H1 (cell line): ENCODE measurements around the gene RHD.

Experiments
- CHD2 ChIP-seq: IDR thresholded peaks from 2 replicates; pipeline ENCODE4 v1.6.1; 2012; ENCODE audit warnings: low read length, improper control_type of control experiment
- CTCF ChIP-seq, 3 experiments: IDR thresholded peaks; 1 replicate in 2 of 3; 2 replicates in 1 of 3; pipeline versions ENCODE4 v1.5.1 to v1.6.1; 2011; ENCODE audit warnings: low read length in 3 of 3, mild to moderate bottlenecking in 3 of 3, inconsistent platforms in 2 of 3, low read depth in 1 of 3, moderate library complexity in 1 of 3; ENCODE audit not compliant: insufficient read depth in 1 of 3; ENCODE audit errors: control extremely low read depth in 1 of 3
- EP300 ChIP-seq, 2 experiments: IDR thresholded peaks; 1 replicate in 1 of 2; 2 replicates in 1 of 2; pipeline ENCODE4 v1.6.1; 2011 to 2012; ENCODE audit warnings: low read depth in 2 of 2, low read length in 2 of 2, mild to moderate bottlenecking in 2 of 2, borderline replicate concordance in 1 of 2, inconsistent platforms in 1 of 2, moderate library complexity in 1 of 2
- POLR2A ChIP-seq, 2 experiments: IDR thresholded peaks; 1 replicate in 1 of 2; 2 replicates in 1 of 2; pipeline ENCODE4 v1.6.1; 2011; ENCODE audit warnings: low read depth in 2 of 2, low read length in 2 of 2, mild to moderate bottlenecking in 2 of 2; ENCODE audit errors: control extremely low read depth in 1 of 2
- RAD21 ChIP-seq, 2 experiments: IDR thresholded peaks in 1 of 2; conservative IDR thresholded peaks in 1 of 2; 2 replicates each; pipeline ENCODE4 v1.6.1; 2011; ENCODE audit warnings: low read depth in 2 of 2, low read length in 2 of 2, improper control_type of control experiment in 1 of 2, inconsistent platforms in 1 of 2, mild to moderate bottlenecking in 1 of 2, moderate library complexity in 1 of 2
- TF ChIP-seq, protein P1 (sequence below): fragments of 300-600 bp; sonication (generic); IDR thresholded peaks from 2 replicates; pipeline ENCODE4 v1.7.1; 2012; ENCODE audit warnings: low read length, moderate library complexity, mild to moderate bottlenecking, inconsistent platforms; ENCODE audit not compliant: insufficient replicate concordance

DNA sequence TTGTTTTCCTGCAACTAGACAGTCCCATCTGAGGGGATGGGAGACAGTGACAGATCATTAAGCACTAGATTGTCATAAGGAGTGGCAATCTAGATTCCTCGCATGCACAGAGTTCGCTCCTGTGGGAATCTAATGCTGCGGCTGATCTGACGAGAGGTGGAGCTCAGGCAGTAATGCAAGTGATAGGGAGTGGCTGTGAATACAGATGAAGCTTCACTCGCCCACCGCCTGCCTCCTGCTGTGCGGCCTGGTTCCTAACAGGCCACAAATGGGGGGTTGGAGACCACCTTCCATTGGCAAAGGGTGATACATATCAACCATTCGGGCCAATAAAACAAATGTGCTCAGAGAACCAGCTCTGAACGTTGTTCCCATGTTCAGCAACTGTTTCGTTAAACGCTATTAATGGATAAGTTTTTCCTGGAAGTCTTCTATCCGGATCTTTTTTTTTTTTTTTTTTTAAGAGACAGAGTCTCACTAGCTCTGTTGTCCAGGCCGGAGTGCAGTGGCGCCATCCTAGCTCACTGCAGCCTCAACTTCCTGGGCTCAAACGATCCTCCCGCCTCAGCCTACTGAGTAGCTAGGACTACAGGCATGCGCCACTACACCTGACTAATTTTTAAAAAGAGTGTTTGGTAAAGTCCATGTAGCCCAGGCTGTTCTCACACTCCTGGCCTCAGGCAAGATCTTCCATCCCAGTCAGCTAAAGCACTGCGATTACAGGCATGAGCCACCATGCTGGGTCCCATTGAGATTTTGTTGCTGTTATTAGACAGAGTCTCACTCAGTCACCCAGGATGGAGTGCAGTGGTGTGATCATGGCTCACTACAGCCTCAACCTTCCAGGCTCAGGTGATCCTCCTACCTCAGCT is 16.4 kb upstream of the RHD start:
- TF ChIP-seq POLR2A (IDR thresholded peaks at IDR 0.05; ENCODE audit: control extremely low read depth in 1 of 2, low read depth in 2 of 2, low read length in 2 of 2), result no peak
- TF ChIP-seq EP300 (IDR thresholded peaks at IDR 0.05; ENCODE audit: borderline replicate concordance in 1 of 2, low read depth in 2 of 2, low read length in 2 of 2), result no peak
- no peak for TF ChIP-seq CTCF (IDR thresholded peaks at IDR 0.05; ENCODE audit: control extremely low read depth in 1 of 3, insufficient read depth in 1 of 3, low read depth in 1 of 3, low read length in 3 of 3)
- TF ChIP-seq, protein P1, sequence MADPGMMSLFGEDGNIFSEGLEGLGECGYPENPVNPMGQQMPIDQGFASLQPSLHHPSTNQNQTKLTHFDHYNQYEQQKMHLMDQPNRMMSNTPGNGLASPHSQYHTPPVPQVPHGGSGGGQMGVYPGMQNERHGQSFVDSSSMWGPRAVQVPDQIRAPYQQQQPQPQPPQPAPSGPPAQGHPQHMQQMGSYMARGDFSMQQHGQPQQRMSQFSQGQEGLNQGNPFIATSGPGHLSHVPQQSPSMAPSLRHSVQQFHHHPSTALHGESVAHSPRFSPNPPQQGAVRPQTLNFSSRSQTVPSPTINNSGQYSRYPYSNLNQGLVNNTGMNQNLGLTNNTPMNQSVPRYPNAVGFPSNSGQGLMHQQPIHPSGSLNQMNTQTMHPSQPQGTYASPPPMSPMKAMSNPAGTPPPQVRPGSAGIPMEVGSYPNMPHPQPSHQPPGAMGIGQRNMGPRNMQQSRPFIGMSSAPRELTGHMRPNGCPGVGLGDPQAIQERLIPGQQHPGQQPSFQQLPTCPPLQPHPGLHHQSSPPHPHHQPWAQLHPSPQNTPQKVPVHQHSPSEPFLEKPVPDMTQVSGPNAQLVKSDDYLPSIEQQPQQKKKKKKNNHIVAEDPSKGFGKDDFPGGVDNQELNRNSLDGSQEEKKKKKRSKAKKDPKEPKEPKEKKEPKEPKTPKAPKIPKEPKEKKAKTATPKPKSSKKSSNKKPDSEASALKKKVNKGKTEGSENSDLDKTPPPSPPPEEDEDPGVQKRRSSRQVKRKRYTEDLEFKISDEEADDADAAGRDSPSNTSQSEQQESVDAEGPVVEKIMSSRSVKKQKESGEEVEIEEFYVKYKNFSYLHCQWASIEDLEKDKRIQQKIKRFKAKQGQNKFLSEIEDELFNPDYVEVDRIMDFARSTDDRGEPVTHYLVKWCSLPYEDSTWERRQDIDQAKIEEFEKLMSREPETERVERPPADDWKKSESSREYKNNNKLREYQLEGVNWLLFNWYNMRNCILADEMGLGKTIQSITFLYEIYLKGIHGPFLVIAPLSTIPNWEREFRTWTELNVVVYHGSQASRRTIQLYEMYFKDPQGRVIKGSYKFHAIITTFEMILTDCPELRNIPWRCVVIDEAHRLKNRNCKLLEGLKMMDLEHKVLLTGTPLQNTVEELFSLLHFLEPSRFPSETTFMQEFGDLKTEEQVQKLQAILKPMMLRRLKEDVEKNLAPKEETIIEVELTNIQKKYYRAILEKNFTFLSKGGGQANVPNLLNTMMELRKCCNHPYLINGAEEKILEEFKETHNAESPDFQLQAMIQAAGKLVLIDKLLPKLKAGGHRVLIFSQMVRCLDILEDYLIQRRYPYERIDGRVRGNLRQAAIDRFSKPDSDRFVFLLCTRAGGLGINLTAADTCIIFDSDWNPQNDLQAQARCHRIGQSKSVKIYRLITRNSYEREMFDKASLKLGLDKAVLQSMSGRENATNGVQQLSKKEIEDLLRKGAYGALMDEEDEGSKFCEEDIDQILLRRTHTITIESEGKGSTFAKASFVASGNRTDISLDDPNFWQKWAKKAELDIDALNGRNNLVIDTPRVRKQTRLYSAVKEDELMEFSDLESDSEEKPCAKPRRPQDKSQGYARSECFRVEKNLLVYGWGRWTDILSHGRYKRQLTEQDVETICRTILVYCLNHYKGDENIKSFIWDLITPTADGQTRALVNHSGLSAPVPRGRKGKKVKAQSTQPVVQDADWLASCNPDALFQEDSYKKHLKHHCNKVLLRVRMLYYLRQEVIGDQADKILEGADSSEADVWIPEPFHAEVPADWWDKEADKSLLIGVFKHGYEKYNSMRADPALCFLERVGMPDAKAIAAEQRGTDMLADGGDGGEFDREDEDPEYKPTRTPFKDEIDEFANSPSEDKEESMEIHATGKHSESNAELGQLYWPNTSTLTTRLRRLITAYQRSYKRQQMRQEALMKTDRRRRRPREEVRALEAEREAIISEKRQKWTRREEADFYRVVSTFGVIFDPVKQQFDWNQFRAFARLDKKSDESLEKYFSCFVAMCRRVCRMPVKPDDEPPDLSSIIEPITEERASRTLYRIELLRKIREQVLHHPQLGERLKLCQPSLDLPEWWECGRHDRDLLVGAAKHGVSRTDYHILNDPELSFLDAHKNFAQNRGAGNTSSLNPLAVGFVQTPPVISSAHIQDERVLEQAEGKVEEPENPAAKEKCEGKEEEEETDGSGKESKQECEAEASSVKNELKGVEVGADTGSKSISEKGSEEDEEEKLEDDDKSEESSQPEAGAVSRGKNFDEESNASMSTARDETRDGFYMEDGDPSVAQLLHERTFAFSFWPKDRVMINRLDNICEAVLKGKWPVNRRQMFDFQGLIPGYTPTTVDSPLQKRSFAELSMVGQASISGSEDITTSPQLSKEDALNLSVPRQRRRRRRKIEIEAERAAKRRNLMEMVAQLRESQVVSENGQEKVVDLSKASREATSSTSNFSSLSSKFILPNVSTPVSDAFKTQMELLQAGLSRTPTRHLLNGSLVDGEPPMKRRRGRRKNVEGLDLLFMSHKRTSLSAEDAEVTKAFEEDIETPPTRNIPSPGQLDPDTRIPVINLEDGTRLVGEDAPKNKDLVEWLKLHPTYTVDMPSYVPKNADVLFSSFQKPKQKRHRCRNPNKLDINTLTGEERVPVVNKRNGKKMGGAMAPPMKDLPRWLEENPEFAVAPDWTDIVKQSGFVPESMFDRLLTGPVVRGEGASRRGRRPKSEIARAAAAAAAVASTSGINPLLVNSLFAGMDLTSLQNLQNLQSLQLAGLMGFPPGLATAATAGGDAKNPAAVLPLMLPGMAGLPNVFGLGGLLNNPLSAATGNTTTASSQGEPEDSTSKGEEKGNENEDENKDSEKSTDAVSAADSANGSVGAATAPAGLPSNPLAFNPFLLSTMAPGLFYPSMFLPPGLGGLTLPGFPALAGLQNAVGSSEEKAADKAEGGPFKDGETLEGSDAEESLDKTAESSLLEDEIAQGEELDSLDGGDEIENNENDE, result no peak
- no peak for TF ChIP-seq RAD21 (IDR thresholded peaks at IDR 0.05 in 1 of 2, conservative IDR thresholded peaks at IDR 0.05 in 1 of 2; ENCODE audit: low read depth in 2 of 2, low read length in 2 of 2)
- no peak for TF ChIP-seq CHD2
